COLO668 (cell line): ENCODE data around the gene GLB1L.
A peak's percentile ranks its signal among the peaks of the same experiment; 100 is the strongest.
"Not testable (repeated sequence)": the region's sequence is repeated elsewhere in the genome, so short reads cannot be mapped to it uniquely, and the experiment has no call there.

Source experiments
- DNase-seq: peaks from one replicate; lab custom pipeline; 2025; ENCODE audit not compliant: unreplicated experiment; lab: John Stamatoyannopoulos, UW

GLB1L gene

GRCh38 chr2:219209236-219210195 is 35.7 kb downstream of the GLB1L start:
- no peak for DNase-seq

- DNase-seq = no peak
Measured at GRCh38 chr2:219207884-219208740, 37.1 kb downstream of the GLB1L start.

GRCh38 chr2:219207134-219207883 is 37.9 kb downstream of the GLB1L start:
- DNase-seq = no peak

GRCh38 chr2:219206328-219207133 is 38.7 kb downstream of the GLB1L start, which contains the start of gene ZFAND2B:
ZFAND2B (plus strand) TSS chr2:219206782; CDS start chr2:219206988, 206 bp downstream.
- DNase-seq = peak; percentile 96

GRCh38 chr2:219205981-219206327 is 39.3 kb downstream of the GLB1L start:
- no peak for DNase-seq

GRCh38 chr2:219205165-219205538 is 40.1 kb downstream of the GLB1L start:
- no peak for DNase-seq

GRCh38 chr2:219204425-219205164 is 40.6 kb downstream of the GLB1L start:
- no peak for DNase-seq

GRCh38 chr2:219201331-219201730 is 43.9 kb downstream of the GLB1L start:
- not testable (repeated sequence) for DNase-seq

GRCh38 chr2:219200502-219201326 is 44.5 kb downstream of the GLB1L start:
- not testable (repeated sequence) for DNase-seq

GRCh38 chr2:219199470-219200211 is 45.6 kb downstream of the GLB1L start:
- DNase-seq = no peak

- DNase-seq = no peak
Measured at GRCh38 chr2:219198974-219199373, 46.3 kb downstream of the GLB1L start.

GRCh38 chr2:219197388-219197787 is 47.9 kb downstream of the GLB1L start:
- DNase-seq = no peak

GRCh38 chr2:219186754-219187456 is 58.3 kb downstream of the GLB1L start:
- no peak for DNase-seq
